ENCODE measurements around the gene SPRTN. TPM values are rescaled to one million over a fixed set of nuclear protein-coding genes. Genes with fewer than 3 reads are reported as not detected.

The SPRTN gene
- total and polyA plus RNA-seq, 8 donors, result 3.2 to 62.5 (median 15.1) TPM

DNA sequence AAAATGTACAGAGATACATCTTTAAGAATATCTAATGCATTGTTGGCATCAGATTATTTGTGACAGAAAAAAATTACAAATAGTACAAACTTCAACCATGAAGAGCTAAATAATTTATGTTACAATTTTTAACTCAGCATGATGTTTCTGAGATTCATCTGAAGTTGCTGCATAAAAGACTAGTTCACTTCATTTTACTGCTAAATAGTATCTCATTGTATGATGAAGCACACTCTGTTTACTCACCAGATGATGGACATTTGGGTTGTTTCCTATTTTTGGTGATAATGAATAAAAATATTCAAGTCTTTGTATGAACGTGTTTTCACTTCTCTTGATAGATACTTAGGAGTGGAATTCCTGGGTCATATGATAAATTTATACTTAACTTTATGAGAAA, 63.4 kb downstream of the SPRTN start:
- Histone ChIP-seq H3K9me3 (no peaks in the 10 kb centered on the region), H3K4me1 (peaks cover 0 to 55% (median 28%) of the 10 kb centered on the region in 4 donors), H3K4me3 (no peak overlapping the region), H3K27me3 (no peaks in the 10 kb centered on the region), H3K27ac (no peak overlapping the region), H3K36me3 (peaks cover 0 to 5% (median 0%) of the 10 kb centered on the region in 4 donors)
- TF ChIP-seq EP300 (IDR thresholded peaks at IDR 0.05) (no peak), POLR2AphosphoS5 (IDR thresholded peaks at IDR 0.05) (no peak)
- no peak for DNase-seq
- intact Hi-C loops (cut with DNase I; ENCODE audit: low total_unique reads), result no loop called here
- WGBS, 5 donors, result 0 to 77% (median 40%) methylated on average over 1 of the region's 1 CpG

DNA sequence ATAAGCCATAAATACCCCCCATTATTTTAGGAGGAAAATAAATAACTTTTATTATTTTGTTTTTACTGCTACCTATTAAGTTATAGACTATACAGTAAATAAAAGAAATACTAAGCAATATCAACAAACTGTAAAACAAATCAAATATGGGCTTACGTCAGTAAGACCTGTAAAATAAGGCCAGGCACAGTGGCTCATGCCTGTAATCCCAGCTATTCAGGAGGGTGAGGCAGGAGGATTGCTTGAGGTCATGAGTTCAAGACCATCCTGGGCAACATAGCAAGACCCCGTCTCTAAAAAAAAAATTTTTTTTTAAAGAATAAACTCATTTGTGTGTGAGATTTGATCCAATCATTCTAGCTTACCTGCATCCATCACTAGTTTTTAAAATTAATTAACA, 66.2 kb downstream of the SPRTN start:
- no peaks in the 10 kb centered on the region for H3K9me3 ChIP-seq
- WGBS, 5 donors, result 91 to 100% (median 95%) methylated on average over 2 of the region's 2 CpGs
- DNase-seq, result no peak
- peaks cover 13 to 56% (median 41%) of the 10 kb centered on the region in 4 donors for H3K4me1 ChIP-seq
- no peak overlapping the region for H3K27ac ChIP-seq
- peaks cover 0 to 4% (median 0%) of the 10 kb centered on the region in 4 donors for H3K36me3 ChIP-seq
- H3K4me3 ChIP-seq, result no peak overlapping the region
- TF ChIP-seq, protein P1, sequence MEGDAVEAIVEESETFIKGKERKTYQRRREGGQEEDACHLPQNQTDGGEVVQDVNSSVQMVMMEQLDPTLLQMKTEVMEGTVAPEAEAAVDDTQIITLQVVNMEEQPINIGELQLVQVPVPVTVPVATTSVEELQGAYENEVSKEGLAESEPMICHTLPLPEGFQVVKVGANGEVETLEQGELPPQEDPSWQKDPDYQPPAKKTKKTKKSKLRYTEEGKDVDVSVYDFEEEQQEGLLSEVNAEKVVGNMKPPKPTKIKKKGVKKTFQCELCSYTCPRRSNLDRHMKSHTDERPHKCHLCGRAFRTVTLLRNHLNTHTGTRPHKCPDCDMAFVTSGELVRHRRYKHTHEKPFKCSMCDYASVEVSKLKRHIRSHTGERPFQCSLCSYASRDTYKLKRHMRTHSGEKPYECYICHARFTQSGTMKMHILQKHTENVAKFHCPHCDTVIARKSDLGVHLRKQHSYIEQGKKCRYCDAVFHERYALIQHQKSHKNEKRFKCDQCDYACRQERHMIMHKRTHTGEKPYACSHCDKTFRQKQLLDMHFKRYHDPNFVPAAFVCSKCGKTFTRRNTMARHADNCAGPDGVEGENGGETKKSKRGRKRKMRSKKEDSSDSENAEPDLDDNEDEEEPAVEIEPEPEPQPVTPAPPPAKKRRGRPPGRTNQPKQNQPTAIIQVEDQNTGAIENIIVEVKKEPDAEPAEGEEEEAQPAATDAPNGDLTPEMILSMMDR (IDR thresholded peaks at IDR 0.05), result no peak
- TF ChIP-seq EP300 (IDR thresholded peaks at IDR 0.05), result no peak
- intact Hi-C loops (cut with DNase I; ENCODE audit: low total_unique reads), result no loop called here
- no peaks in the 10 kb centered on the region for H3K27me3 ChIP-seq

Other genes with a start within 250 kb of the SPRTN start
- under 1 TPM in 1 of 5 donors, not detected in 4; 0.18 TPM for gene TRIM67, start 176.2 kb upstream of the SPRTN start, total RNA-seq
- under 1 TPM in 2 of 3 donors, not detected in 1; 0.03 to 0.15 TPM for gene TRIM67, start 176.2 kb upstream of the SPRTN start, polyA plus RNA-seq
- gene GNPAT, start 97.1 kb upstream of the SPRTN start, total RNA-seq, result 10 to 100 TPM; 35.9 to 76.8 (median 44.9) TPM
- gene GNPAT, start 97.1 kb upstream of the SPRTN start, polyA plus RNA-seq, result 10 to 100 TPM; 41.8 to 46.6 (median 45.0) TPM
- 10 to 100 TPM in 3 of 5 donors, 1 to 10 TPM in 2; 6.7 to 21.8 (median 14.5) TPM for gene EXOC8, start 441 bp upstream of the SPRTN start, total RNA-seq
- gene EXOC8, start 441 bp upstream of the SPRTN start, polyA plus RNA-seq, result 1 to 10 TPM; 1.8 to 3.1 (median 2.4) TPM
- gene EGLN1, start 84.0 kb downstream of the SPRTN start, total RNA-seq, result 10 to 100 TPM; 10.3 to 43.0 (median 34.8) TPM
- gene EGLN1, start 84.0 kb downstream of the SPRTN start, polyA plus RNA-seq, result 10 to 100 TPM in 2 of 3 donors, 1 to 10 TPM in 1; 7.0 to 13.1 (median 10.4) TPM
- 10 to 100 TPM; 12.7 to 63.4 (median 30.9) TPM for gene TSNAX, start 190.4 kb downstream of the SPRTN start, total RNA-seq
- 10 to 100 TPM; 10.2 to 18.3 (median 16.6) TPM for gene TSNAX, start 190.4 kb downstream of the SPRTN start, polyA plus RNA-seq

Measured in stomach (tissue), 9 donors.